HuH-7.5 (cell line): ENCODE measurements around the gene AKAP13.
"Not testable (repeated sequence)": the region's sequence is repeated elsewhere in the genome, so short reads cannot be mapped to it uniquely, and the experiment has no call there.

ENCODE experiments used
- DNase-seq: peaks from one replicate; pipeline ENCODE4 v3.0.0; 2011; ENCODE audit warnings: low spot score

Gene AKAP13

DNA sequence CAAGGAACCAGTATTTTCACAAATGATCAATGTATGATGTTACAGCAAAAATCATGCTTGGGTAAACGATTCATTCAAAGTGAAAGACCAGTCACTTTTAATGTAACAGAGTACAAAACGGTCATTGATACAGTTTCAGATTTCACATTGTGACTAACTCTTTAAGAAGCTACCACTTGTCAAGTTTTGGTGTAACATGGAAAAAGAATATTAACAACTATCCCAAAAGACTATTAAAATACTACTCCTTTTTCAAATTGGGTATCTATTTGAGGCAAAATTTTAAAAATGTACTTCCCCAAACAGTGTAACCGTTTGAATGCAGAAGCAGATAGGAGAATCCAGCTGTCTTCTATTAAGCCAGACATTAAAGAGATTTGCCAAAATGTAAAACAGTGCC, 31.7 kb downstream of the AKAP13 start:
- DNase-seq, result no peak

DNA sequence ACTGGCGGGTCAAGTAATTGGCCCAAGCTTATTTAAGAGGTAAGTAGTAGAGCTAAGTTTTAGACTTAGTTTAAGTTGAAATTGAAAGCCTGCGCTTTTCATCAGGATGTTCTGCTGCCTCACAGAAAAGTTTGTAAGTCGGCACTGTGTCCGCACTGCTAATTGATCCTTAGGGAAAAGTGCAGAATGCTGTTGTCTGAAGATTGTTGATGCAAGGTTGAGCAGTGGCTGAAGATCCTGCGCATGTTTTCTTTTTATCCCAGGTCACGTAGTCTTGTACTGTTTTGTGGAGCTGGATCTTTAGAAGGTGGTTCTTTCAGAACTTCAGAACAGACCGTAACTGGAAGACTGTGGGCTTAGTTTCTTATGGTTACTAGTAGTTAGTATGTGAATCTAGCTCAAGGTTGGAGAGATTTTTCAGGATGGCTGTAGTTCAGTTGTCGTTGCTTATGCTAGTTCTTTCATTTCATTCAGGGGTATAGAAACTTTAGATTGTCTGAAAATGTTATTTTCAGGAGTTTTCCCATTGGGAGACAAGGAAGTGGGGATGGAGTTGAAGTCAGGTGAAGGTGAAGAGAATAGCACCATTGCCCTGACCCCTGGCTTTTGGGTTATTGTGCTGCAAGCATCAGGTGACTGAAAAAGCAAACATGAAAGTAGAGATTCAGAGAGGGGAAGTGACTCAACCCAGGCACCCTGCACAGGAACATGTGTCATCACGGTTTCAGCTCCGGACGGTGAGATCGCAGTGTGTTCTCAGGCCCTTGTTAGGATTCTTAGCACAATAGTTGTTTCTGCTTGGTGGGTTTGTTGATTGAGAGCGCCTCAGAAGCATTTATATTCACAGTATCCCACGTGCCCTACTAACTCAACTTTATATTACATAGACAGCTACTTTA, 32.8 kb downstream of the AKAP13 start:
- DNase-seq, result peak; percentile 95

DNA sequence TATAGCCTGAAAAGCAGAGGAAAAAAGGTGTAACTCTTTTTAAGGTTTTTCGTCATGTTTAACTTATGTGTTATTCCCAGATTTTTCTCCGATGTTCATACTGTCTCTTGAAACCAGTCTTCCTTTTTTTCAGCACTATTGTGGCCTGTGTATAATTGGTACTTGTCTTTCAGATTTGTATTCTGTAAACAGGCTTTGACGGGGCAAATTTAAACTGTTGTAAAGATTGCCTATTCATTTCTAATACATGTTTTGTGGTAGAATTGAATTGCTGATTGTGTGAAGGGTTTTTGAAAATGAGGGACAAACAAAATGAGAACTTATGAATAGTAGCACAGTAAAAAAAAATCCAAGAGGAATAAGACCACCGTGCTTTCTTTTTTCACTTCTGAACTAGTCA, 33.6 kb downstream of the AKAP13 start:
- DNase-seq, result no peak

- no peak for DNase-seq
Observed at GRCh38 chr15:85414495-85414894, 34.1 kb downstream of the AKAP13 start.

- DNase-seq, result no peak
Observed at GRCh38 chr15:85414991-85415390, 34.6 kb downstream of the AKAP13 start.

- no peak for DNase-seq
Observed at GRCh38 chr15:85415783-85416182, 35.4 kb downstream of the AKAP13 start.

GRCh38 chr15:85417276-85417675, 36.9 kb downstream of the AKAP13 start:
- no peak for DNase-seq

- no peak for DNase-seq
Observed at GRCh38 chr15:85419161-85419560, 38.8 kb downstream of the AKAP13 start.

GRCh38 chr15:85421116-85421925, 40.9 kb downstream of the AKAP13 start:
- no peak for DNase-seq

DNA sequence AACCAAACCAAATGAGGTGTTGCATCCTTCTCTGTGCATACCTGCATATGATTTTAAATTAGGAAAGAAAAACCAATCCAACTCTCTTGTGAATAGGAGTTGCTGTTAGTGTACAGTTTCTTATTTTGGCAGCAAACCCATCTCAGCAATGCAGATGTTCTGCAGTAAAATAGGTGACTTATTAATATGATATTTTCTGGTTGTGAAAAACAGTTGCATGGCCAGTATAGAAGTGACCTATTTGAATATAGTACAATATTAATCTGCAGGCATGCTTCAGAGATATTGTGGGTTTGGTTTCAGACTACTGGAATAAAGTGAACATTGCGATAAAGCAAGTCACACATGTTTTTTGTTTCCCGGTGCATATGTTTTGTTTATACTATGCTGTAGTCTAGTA, 42.2 kb downstream of the AKAP13 start:
- no peak for DNase-seq

DNA sequence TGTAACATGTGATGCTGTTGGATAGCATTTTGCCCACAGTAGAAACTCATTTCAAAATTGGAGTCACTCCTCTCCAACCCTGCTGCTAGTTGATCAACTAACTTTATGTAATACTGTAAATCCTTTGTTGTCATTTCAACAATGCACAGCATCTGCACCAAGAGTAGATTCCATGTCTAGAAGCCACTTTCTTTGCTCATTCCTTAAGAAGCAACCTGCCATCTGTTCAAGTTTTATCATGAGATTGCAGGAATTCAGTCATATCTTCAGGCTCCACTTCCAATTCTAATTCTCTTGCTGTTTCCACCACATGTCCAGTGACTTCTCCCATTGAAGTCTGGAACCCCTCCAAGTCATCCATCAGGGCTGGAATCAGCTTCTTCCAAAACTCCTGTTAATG, 42.9 kb downstream of the AKAP13 start:
- no peak for DNase-seq

- no peak for DNase-seq
Observed at GRCh38 chr15:85424154-85424553, 43.8 kb downstream of the AKAP13 start.

DNA sequence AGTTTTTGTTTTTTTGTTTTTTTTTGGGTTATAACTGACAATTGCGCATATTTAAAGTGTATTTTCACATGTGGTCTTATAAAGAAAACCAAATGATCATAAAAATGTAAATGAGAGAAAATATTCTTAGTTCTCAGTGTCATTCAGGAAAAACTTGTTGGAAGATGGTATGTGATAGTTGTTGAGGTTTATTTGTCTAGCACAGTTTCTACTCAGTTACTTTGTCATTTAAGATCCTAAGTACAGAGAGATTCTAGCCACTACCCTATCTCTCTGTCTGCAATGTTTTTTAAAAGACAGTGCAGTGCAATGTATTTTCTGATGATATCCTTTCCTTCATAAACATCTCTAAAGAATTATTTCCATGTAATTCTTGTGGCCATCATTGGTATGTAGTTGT, 46.1 kb downstream of the AKAP13 start:
- no peak for DNase-seq

- DNase-seq, result no peak
Observed at GRCh38 chr15:85427286-85428028, 47.1 kb downstream of the AKAP13 start.

DNA sequence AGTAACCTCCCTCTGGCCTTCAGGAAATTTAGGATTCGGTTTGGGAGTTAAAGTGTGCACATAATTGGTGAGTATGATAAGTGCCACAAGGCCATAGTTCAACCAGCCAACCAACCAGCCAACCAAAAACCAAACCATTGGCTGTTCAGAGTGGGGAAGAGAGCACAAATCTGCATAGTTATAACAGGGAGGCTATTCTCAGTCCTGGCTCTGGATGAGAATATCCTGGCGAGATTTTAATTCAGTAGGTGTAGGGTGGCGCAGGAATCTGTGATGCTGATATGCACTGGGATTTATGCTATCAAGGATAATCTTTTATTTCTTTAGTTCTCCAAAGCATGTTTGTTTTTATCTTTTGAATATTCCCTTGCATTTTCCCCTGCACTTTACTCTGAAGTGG, 49.1 kb downstream of the AKAP13 start:
- DNase-seq, result no peak

- DNase-seq, result no peak
Observed at GRCh38 chr15:85430406-85431204, 50.2 kb downstream of the AKAP13 start.

DNA sequence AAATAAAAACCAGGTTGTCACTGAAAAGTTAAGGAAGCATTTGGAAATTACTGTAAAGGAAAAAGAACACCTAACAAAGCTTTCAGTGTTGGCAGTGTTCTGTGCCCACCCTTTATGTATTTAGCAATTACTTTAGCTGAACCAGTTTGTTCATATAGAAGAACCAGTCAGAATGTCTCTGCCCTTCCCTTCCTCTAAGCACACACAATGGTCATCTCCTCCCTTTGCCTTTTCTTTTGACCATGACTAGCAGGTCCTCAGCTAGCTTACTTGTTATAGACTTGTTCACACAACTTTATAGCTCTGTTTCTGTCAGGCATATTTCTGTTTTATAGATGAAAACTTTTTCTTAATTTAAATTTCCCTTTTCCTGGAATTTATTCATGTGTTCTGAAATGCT, 59.6 kb downstream of the AKAP13 start:
- no peak for DNase-seq

- DNase-seq, result no peak
Observed at GRCh38 chr15:85440451-85440850, 60.0 kb downstream of the AKAP13 start.

GRCh38 chr15:85441854-85442253, 61.5 kb downstream of the AKAP13 start:
- not testable (repeated sequence) for DNase-seq

DNA sequence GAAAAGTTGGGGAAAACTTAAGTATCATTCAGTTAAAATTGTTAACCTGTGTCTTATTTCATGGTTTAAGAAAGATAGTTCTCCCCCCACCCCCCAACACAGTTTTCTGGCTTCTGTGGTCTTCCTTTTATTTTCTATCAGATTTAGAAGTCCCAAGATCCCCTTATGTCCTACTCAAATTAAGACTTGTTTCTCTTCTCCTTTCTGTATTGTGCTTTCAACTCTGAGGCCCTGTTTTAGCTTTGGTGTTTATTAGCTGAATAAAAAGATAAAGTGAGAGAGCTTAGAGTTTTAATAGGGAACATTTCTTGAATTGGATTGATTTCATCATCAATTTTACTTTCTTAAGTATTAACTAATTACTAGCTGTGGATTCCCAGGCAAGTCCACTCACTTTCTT, 62.6 kb downstream of the AKAP13 start:
- DNase-seq, result no peak

- DNase-seq, result peak; percentile 39
Observed at GRCh38 chr15:85443593-85444087, 63.2 kb downstream of the AKAP13 start.
